HG02970 (cell line): ENCODE data around the gene M1AP.
A peak's percentile ranks its signal among the peaks of the same experiment; 100 is the strongest.
"Not testable (repeated sequence)": the region's sequence is repeated elsewhere in the genome, so short reads cannot be mapped to it uniquely, and the experiment has no call there.

Source experiments
- ATAC-seq: cut with Tn5 transposase; IDR thresholded peaks from one replicate; pipeline ENCODE4 v1.9.1; 2021; ENCODE audit warnings: mild to moderate bottlenecking, moderate library complexity, moderate number of reproducible peaks; ENCODE audit not compliant: unreplicated experiment, low FRiP score

The M1AP gene

DNA sequence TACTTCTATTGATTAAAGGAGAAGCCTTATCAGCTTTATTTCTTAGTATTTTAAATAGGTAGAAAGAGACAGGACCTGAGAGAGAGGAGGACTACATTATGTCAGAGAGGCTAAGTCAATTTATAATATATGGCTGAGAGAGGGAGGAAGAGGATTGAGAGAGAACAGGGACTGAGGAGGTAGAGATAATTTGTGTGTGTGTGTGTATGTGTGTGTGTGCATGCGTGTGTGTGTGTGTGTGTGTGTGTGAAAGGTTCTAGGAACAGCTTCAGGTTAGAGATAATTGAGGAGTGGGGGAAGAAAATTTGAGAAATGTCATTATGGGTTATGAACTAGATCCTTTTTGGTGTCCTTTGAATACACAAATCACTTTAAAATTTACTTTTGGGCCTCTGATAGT is 78.4 kb downstream of the M1AP start:
- no peak for ATAC-seq

GRCh38 chr2:74567881-74568280 is 80.2 kb downstream of the M1AP start:
- no peak for ATAC-seq

DNA sequence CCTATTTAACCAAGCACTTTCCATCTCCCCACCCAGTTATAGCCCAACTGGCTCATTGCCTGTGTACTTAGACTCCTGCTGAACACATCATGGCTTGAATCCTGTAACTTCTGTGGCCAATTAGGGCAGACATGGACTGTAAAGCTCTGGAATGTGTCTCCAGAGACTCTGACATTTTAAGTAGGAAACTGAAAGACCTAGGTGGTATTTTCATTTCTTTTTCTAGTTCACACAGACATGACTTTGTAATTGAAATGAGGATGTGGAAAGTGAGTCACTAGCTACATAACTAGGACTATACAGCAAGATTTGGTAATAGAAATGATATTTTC is 81.4 kb downstream of the M1AP start:
- ATAC-seq = no peak

DNA sequence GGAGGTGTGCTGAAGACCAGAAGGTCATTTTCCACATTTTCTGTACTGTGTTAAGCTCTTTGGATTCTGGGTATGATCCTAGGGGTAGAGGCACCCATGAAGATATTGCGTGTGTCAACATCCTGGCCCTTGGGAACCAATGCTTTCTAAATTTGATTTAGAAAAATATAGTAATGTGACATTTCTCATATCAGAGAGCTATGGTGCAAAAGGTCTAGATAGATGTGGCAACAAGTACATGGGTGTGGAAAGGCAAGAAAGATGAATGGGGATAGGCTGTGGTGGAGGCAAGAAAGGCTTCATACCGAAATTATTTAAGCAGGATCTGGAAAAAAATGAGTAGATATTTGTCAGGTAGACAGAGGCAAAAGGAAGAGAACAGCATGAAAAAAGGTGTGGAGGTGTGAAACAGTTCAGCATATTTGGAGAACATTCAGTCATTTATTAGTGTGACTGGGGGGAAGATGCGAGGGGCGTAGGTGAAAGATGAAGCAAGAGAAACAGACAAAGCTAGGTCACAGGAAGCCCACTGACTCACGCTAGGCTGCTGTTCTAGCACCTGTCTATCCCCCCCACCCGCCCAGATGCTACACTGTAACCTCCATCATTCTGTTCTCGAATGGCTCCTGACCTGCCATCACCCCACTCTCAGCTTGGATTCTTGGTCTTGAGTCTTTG is 81.9 kb downstream of the M1AP start:
- no peak for ATAC-seq

DNA sequence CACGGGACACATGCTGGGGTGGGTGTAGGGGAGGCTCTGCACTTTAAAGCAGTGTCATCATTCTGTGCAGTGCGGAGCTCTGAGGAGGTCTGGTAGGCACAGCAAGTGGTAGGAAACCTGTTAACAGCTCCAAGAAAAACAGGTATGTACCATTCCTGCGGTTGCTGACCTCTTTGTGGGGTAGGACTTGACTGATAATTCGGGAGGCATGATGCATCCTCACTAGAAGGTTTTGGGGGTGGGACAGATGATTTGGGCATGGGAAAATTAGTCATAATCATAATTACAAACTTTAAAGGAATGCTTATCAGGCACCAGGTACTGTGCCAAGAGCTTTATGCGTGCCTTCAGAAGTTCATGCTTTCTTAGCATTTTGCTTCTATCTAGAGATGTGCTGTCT is 83.9 kb downstream of the M1AP start:
- no peak for ATAC-seq

GRCh38 chr2:74562126-74562775 is 85.9 kb downstream of the M1AP start:
- ATAC-seq = no peak

DNA sequence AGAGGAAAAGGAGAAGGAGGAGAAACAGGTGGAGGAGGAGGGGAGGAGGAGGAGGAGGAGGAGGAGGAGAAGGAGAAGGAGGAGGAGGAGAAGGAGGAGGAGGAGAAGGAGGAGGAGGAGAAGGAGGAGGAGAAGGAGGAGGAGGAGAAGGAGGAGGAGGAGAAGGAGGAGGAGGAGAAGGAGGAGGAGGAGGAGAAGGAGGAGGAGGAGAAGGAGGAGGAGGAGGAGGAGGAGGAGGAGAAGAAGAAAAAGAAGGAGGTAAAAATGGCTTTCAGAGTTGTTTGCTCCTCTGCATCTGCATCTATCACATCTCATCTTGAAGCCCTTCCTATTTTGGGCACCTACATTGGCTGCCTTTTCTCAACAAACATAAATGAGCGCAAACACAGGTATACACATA is 87.1 kb downstream of the M1AP start:
- not testable (repeated sequence) for ATAC-seq

DNA sequence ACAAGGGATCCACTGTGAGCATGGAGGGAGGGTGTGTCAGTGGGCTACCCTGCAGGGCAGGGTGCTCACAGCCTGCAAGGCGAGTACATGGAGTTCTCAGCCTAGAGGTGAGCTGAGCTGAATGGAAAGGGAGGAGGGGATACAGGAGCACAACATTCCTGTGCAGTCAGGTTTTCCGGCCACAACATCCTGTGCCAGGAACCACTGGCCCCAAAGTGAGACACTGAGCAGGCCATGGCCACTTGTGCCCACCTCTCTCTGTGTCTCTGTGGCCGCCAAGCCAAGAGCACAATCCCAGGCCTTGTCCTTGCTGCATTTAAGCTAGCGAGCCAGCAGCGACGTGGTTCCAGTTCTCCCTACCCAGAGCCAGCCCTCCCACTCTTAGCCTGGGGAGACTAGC is 87.5 kb downstream of the M1AP start:
- no peak for ATAC-seq

- ATAC-seq = no peak
These were observed 88.2 kb downstream of the M1AP start for GRCh38 chr2:74559912-74560311.

DNA sequence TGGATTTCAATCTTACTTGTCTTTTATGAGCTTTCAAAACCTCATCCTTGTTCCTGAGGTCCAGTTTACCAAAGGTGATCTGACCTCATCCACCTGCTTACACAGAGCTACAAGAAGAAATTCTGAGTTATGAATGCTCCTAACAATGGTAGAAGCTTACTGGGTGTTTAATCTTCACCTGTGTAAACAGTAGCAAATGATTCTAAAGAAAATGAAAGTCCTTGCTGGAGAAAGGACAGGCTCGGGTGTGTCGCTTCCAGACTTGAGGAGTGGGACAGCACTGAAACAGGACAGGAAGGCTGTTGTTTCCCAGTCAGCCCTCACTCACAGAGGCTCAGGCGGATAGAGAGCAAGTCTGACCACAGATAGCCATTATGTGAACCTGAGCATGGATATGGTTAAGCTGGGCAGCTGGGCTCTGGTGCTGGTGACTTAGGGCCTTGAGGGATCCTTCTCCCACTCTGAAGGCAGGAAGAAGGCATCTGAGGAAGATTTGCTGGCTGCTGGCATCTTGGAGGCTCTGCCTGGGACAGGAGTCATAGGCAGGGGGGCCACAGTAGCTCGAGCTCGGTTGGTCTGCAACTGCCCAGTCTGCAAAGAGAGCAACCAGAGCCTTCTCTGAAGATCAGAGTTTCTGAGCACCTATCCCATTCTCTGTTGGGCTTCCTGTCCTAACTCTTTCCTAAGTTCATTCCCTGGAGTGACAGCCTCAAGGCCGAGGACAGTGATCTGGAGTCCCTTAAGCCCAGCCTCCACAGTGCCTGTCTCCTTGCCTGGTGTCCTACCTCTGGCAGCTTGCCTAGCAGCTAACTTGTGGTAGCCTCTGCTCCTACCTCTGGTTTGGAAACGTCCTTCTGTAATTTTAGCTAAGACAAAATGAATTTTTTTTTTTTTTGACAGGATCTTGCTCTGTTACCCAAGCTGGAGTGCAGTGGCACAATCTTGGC is 89.6 kb downstream of the M1AP start:
- ATAC-seq = no peak

DNA sequence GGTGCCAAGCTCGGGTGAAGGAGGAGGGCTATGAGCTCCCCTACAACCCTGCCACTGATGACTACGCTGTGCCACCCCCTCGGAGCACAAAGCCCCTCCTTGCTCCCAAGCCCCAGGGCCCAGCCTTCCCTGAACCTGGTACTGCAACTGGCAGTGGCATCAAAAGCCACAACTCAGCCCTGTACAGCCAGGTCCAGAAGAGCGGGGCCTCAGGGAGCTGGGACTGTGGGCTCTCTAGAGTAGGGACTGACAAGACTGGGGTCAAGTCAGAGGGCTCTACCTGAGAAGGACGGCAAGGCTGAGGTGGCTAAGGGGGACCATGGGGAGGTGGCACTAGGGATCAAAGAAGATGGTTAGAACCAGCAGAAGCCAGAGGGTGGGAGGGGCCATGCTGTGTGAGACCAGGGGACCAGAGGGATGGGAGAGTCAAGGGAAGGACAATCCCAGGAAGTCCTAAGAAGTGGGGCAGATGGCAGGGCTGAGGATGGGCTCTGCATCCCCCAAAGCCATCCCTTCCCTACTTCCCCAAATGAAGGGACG is 91.2 kb downstream of the M1AP start:
- ATAC-seq = no peak

DNA sequence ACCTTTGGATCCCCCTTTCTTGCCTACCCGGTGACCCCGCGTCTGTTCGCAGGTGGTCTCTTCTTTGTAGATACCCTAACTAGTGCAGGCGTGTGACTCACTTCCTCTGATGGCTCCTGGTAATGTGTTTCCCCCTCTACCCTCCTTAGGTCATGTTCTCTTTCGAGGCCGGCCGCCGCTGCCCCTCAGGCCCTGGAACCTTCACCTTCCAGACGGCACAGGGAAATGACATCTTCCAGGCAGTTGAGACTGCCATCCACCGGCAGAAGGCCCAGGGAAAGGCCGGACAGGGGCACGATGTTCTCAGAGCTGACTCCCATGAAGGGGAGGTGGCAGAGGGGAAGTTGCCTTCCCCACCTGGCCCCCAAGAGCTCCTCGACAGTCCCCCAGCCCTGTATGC is 92.0 kb downstream of the M1AP start:
- no peak for ATAC-seq

DNA sequence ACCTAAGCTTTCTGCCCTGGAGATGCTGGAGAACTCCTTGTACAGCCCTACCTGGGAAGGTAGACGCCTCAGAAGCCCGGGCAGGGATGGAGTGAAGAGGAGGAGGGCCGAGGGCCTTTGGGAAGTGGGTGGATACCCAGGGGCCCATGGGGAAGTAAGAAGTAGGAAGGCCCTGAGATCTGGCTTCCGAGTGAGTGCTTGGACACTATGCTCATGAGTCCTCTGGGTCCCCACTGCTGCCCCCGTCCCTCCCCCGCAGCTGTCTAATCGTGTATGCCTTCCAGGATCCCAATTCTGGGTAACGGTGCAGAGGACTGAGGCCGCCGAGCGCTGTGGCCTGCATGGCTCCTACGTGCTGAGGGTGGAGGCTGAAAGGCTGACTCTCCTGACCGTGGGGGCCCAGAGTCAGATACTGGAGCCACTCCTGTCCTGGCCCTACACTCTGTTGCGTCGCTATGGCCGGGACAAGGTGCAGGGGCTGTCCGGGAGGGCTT is 92.5 kb downstream of the M1AP start:
- ATAC-seq = no peak

DNA sequence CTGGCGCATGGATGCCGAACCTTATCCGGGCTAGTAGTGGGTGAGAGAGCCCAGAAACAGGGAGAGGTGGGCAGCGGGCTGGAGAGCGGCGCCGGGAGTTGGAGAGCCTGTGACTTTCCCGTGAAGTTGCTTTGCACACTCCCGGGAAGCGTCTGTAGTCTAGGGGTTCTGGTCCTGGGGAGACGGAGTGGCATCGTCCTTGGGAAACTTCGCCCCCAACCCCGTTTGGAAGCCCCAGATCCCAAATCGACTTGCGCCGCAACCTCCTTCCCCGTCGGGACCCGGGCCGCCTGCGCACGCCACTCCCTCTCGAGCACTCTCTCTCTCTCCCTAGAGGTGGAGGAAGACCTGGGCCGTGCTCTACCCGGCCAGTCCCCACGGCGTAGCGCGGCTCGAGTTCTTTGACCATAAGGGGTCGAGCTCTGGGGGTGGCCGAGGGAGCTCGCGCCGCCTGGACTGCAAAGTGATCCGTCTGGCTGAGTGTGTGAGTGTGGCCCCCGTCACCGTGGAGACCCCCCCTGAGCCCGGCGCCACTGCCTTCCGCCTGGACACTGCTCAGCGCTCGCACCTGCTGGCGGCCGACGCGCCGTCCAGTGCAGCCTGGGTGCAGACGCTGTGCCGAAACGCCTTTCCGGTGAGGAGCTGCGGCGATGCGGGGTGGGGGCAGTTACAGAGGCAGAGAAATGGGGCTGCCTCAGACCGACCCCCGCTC is 93.2 kb downstream of the M1AP start:
- ATAC-seq = peak; percentile 17

DNA sequence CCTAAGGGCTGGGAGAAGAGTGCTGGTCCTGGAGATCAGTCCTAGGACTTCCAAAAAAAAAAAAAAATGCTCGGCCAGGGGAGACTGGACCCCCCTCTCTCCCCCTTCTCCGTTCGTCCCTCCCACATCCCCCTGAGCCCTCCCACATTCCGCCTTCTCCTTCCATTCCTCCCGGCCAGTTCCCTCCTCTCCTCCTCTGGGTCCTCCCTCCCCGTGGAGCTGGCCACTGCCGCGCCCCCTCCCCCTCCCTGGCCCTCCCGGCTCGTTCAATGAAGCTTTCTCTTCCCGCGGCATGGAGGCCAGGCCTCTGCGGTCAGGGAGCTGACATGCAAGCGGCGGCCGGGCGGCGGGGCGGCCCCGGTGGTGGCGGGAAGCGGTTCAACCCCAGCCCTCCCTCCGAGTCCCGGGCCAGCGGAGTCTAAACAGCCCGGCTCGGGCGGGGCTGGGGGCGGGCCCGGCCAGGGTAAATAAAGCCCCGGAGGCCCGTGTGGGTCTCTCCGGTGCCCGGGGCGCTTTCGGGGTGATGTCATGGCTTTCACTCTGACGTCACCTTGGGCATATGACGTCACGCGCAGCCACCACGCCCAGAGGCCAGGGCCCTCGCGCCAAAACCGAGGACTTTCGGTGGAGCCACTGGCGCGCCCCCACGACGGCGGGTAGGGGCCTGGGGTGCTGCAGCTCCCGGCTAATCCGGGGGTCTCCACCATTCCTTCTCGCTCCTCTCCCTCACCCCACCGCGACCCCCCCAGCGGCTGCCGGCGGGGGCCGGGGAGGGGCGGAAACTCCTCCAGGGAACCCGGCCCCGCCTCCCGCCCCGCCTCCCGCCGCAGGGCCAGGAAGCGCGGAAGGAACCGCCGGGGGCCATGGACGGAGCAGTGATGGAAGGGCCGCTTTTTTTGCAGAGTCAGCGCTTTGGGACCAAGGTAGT is 94.0 kb downstream of the M1AP start, which contains the start of the genes DOK1 and LOXL3:
Gene DOK1, plus strand, starts transcription at position 829 of the 928 bp plus-strand sequence. Its CDS starts 35 bp downstream, at position 864.
Gene LOXL3, minus strand, starts transcription at position 51 of the 928 bp plus-strand sequence. CDS start 1,308 bp downstream, outside the sequence.
- ATAC-seq = peak; percentile 64

GRCh38 chr2:74552914-74553811 is 95.0 kb downstream of the M1AP start:
- ATAC-seq = no peak

- no peak for ATAC-seq
These were observed 95.9 kb downstream of the M1AP start for GRCh38 chr2:74551942-74552913.
